NCI-H1092 treated with DMSO at 0.1 percent for 48 hours (cell line): Measurements from ENCODE around the gene SUGCT.

Experiments
- DNase-seq: peaks from one replicate; lab custom pipeline; 2025; lab: John Stamatoyannopoulos, UW

The SUGCT gene

GRCh38 chr7:40826411-40827221 is 691.8 kb downstream of the SUGCT start:
- DNase-seq: no peak

GRCh38 chr7:40827222-40828085 is 692.6 kb downstream of the SUGCT start:
- no peak for DNase-seq

- DNase-seq: no peak
Observed at GRCh38 chr7:40828686-40829600, 694.1 kb downstream of the SUGCT start.

GRCh38 chr7:40833191-40833887 is 698.5 kb downstream of the SUGCT start:
- no peak for DNase-seq

GRCh38 chr7:40833888-40834234 is 699.1 kb downstream of the SUGCT start:
- DNase-seq: no peak

GRCh38 chr7:40836218-40836617 is 701.4 kb downstream of the SUGCT start:
- no peak for DNase-seq

GRCh38 chr7:40839881-40840280 is 705.1 kb downstream of the SUGCT start:
- no peak for DNase-seq

GRCh38 chr7:40840990-40841389 is 706.2 kb downstream of the SUGCT start:
- DNase-seq: no peak

GRCh38 chr7:40842641-40843040 is 707.8 kb downstream of the SUGCT start:
- DNase-seq: no peak

GRCh38 chr7:40843338-40843985 is 708.7 kb downstream of the SUGCT start:
- no peak for DNase-seq

GRCh38 chr7:40845943-40846342 is 711.1 kb downstream of the SUGCT start:
- no peak for DNase-seq

- DNase-seq: no peak
Observed at GRCh38 chr7:40847921-40848320, 713.1 kb downstream of the SUGCT start.

- no peak for DNase-seq
Observed at GRCh38 chr7:40848541-40849221, 713.9 kb downstream of the SUGCT start.

GRCh38 chr7:40850017-40850416 is 715.2 kb downstream of the SUGCT start:
- DNase-seq: no peak

GRCh38 chr7:40851001-40851400 is 716.2 kb downstream of the SUGCT start:
- no peak for DNase-seq

- DNase-seq: no peak
Observed at GRCh38 chr7:40859076-40859475, 724.3 kb downstream of the SUGCT start.

GRCh38 chr7:40859965-40860543 is 725.2 kb downstream of the SUGCT start:
- DNase-seq: no peak

GRCh38 chr7:40865441-40866233 is 730.8 kb downstream of the SUGCT start:
- no peak for DNase-seq

GRCh38 chr7:40866601-40867000 is 731.8 kb downstream of the SUGCT start:
- no peak for DNase-seq
